Placental pericyte (primary cell): ENCODE data around the gene ARX. TPM values are rescaled to one million over a fixed set of nuclear protein-coding genes. Genes with fewer than 3 reads are reported as not detected.

ENCODE experiments used
- small RNA-seq: library from RNA; depleted of rRNA; stranded (forward); fragments of <200 nt; gene quantifications from one replicate; pipeline ENCODE3, GENCODE V24; 2012; ENCODE audit warnings: low replicate concordance
- total RNA-seq: library from RNA; depleted of rRNA; stranded (reverse); fragments of >200 nt; gene quantifications from 2 replicates; pipeline ENCODE4 v1.2.3, GENCODE V29; 2012

ARX gene
- not detected in 2 replicates for total RNA-seq

DNA sequence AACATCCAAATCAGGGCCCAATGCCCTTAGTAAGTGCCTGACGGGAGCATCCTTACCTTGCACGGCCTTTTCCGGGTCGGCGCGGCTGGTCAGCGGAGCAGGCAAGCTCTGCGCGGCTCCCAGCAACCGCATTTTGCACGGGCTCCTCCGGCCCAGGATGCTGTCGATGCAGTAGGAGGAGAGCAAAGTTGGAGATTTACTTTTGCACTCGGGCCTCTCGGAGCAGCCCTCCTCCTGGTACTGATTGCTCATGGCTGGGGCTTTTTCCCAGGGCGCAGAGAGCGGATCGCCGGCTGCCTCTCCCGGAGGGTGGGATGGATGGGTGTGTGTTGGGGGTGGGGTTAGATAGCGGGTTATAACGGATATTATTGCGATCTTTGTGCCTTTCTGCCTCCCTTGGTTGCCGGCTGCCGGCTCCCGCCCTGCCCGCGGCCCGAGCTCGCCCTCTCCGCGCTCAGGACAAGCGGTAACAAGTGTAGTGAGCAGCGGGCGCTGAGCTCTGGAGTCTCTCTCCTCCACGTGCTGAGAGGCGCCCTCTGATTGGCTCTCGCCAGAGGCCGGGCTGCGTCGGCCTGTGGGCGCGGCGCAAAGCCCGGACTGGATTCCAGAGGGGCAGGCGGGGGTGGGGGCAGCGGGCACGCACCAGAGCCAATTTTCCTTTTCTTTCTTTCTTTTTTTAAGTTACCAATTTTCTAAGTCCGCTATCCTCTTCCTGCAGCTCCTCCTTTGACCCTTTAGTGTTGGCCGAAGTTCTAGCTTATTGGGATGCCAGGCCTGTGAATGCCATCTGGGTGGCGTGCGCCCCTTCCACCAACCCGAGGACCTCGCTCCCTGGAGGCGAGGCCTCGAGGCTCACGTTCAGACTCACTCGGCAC, at the start of gene ARX:
ARX (minus strand) TSS at position 480 of the 875 bp plus-strand sequence; CDS start at position 252, 228 bp downstream.

Small RNAs within 50 kb of the gene (small RNA-seq; reads per million reads assigned to genes)
- gene RN7SL91P: not detected
